ENCODE data around the gene OPA3. TPM values are rescaled to one million over a fixed set of nuclear protein-coding genes. Genes with fewer than 3 reads are reported as not detected.
"Not testable (repeated sequence)": the region's sequence is repeated elsewhere in the genome, so short reads cannot be mapped to it uniquely, and the experiment has no call there.

Gene OPA3
- polyA plus RNA-seq, 1 donor from 2014 or later: 6.0 TPM

DNA sequence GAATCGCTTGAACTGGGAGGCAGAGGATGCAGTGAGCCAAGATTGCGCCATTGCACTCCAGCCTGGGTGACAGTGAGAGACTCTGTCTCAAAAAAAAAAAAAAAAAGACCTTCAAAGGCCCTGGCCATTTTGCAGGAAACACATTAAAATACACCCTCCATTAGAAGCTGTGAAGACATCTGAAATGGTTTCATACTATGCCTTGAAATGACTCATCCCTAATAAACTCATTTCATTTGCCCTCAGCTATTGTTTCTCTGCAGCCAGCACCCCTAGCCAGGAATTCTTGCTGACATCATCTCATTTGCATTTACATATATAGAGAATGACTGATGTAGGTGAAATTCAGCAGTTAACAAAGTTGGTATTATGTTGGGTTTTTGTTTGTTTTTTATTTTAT, 45.9 kb upstream of the OPA3 start:
- Histone ChIP-seq H3K36me3 (ENCODE audit: insufficient read depth, low read length) (no peaks in the 10 kb centered on the region), H3K9me2 (ENCODE audit: insufficient read depth, low read length) (no peaks in the 10 kb centered on the region), H4K20me1 (ENCODE audit: insufficient read depth) (no peaks in the 10 kb centered on the region), H3K9ac (ENCODE audit: low read length) (no peak overlapping the region), H3K79me2 (replicated peaks; ENCODE audit: insufficient read depth, low read length) (no peaks in the 10 kb centered on the region), H3F3A (ENCODE audit: insufficient read depth, low read length, poor library complexity, severe bottlenecking) (no peaks in the 10 kb centered on the region), H2AFZ (ENCODE audit: low read depth, low read length) (no peak overlapping the region), H3K9me3 (ENCODE audit: low read length) (no peaks in the 10 kb centered on the region), H3K4me3 (ENCODE audit: low read length) (no peak overlapping the region), H3K27me3 (ENCODE audit: insufficient read depth, low read depth, low read length) (no peaks in the 10 kb centered on the region), H3K4me2 (ENCODE audit: low read length) (no peak overlapping the region), H3K27ac (ENCODE audit: low read length) (no peak overlapping the region)
- TF ChIP-seq EP300 (conservative IDR thresholded peaks at IDR 0.05; ENCODE audit: poor library complexity, severe bottlenecking) (no peak), MXI1 (conservative IDR thresholded peaks at IDR 0.05; ENCODE audit: poor library complexity, severe bottlenecking) (no peak), POLR2AphosphoS5 (IDR thresholded peaks at IDR 0.05) (no peak), TAF1 (IDR thresholded peaks at IDR 0.05; ENCODE audit: low read depth) (no peak), SMC3 (conservative IDR thresholded peaks at IDR 0.05; ENCODE audit: poor library complexity) (no peak), RAD21 (conservative IDR thresholded peaks at IDR 0.05) (no peak), EZH2 (IDR thresholded peaks at IDR 0.05; ENCODE audit: borderline replicate concordance, insufficient read depth, low read length, poor library complexity, severe bottlenecking) (no peak)
- TF ChIP-seq, protein P1, sequence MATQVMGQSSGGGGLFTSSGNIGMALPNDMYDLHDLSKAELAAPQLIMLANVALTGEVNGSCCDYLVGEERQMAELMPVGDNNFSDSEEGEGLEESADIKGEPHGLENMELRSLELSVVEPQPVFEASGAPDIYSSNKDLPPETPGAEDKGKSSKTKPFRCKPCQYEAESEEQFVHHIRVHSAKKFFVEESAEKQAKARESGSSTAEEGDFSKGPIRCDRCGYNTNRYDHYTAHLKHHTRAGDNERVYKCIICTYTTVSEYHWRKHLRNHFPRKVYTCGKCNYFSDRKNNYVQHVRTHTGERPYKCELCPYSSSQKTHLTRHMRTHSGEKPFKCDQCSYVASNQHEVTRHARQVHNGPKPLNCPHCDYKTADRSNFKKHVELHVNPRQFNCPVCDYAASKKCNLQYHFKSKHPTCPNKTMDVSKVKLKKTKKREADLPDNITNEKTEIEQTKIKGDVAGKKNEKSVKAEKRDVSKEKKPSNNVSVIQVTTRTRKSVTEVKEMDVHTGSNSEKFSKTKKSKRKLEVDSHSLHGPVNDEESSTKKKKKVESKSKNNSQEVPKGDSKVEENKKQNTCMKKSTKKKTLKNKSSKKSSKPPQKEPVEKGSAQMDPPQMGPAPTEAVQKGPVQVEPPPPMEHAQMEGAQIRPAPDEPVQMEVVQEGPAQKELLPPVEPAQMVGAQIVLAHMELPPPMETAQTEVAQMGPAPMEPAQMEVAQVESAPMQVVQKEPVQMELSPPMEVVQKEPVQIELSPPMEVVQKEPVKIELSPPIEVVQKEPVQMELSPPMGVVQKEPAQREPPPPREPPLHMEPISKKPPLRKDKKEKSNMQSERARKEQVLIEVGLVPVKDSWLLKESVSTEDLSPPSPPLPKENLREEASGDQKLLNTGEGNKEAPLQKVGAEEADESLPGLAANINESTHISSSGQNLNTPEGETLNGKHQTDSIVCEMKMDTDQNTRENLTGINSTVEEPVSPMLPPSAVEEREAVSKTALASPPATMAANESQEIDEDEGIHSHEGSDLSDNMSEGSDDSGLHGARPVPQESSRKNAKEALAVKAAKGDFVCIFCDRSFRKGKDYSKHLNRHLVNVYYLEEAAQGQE (IDR thresholded peaks at IDR 0.05; ENCODE audit: borderline replicate concordance): no peak
- TF ChIP-seq, protein P2, sequence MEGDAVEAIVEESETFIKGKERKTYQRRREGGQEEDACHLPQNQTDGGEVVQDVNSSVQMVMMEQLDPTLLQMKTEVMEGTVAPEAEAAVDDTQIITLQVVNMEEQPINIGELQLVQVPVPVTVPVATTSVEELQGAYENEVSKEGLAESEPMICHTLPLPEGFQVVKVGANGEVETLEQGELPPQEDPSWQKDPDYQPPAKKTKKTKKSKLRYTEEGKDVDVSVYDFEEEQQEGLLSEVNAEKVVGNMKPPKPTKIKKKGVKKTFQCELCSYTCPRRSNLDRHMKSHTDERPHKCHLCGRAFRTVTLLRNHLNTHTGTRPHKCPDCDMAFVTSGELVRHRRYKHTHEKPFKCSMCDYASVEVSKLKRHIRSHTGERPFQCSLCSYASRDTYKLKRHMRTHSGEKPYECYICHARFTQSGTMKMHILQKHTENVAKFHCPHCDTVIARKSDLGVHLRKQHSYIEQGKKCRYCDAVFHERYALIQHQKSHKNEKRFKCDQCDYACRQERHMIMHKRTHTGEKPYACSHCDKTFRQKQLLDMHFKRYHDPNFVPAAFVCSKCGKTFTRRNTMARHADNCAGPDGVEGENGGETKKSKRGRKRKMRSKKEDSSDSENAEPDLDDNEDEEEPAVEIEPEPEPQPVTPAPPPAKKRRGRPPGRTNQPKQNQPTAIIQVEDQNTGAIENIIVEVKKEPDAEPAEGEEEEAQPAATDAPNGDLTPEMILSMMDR (IDR thresholded peaks at IDR 0.05; ENCODE audit: poor library complexity, severe bottlenecking): no peak

GRCh38 chr19:45629704-45630103, 45.1 kb upstream of the OPA3 start:
- H3K4me3 ChIP-seq (ENCODE audit: low read length): no peak overlapping the region
- TF ChIP-seq SMC3 (conservative IDR thresholded peaks at IDR 0.05; ENCODE audit: poor library complexity) (no peak), POLR2AphosphoS5 (IDR thresholded peaks at IDR 0.05) (no peak), EZH2 (IDR thresholded peaks at IDR 0.05; ENCODE audit: borderline replicate concordance, insufficient read depth, low read length, poor library complexity, severe bottlenecking) (no peak), RAD21 (conservative IDR thresholded peaks at IDR 0.05) (no peak), EP300 (conservative IDR thresholded peaks at IDR 0.05; ENCODE audit: poor library complexity, severe bottlenecking) (no peak), MXI1 (conservative IDR thresholded peaks at IDR 0.05; ENCODE audit: poor library complexity, severe bottlenecking) (no peak), TAF1 (IDR thresholded peaks at IDR 0.05; ENCODE audit: low read depth) (no peak)
- TF ChIP-seq, protein P1 (IDR thresholded peaks at IDR 0.05; ENCODE audit: borderline replicate concordance): no peak
- TF ChIP-seq, protein P2 (IDR thresholded peaks at IDR 0.05; ENCODE audit: poor library complexity, severe bottlenecking): no peak
- H3F3A ChIP-seq (ENCODE audit: insufficient read depth, low read length, poor library complexity, severe bottlenecking): no peaks in the 10 kb centered on the region
- H3K4me2 ChIP-seq (ENCODE audit: low read length): no peak overlapping the region
- no peak overlapping the region for H3K9ac ChIP-seq (ENCODE audit: low read length)
- H3K9me3 ChIP-seq (ENCODE audit: low read length): no peaks in the 10 kb centered on the region
- no peak overlapping the region for H3K27ac ChIP-seq (ENCODE audit: low read length)
- H3K36me3 ChIP-seq (ENCODE audit: insufficient read depth, low read length): no peaks in the 10 kb centered on the region
- no peaks in the 10 kb centered on the region for H3K27me3 ChIP-seq (ENCODE audit: insufficient read depth, low read depth, low read length)
- H3K79me2 ChIP-seq (replicated peaks; ENCODE audit: insufficient read depth, low read length): no peaks in the 10 kb centered on the region
- H2AFZ ChIP-seq (ENCODE audit: low read depth, low read length): no peak overlapping the region
- H4K20me1 ChIP-seq (ENCODE audit: insufficient read depth): no peaks in the 10 kb centered on the region
- no peaks in the 10 kb centered on the region for H3K9me2 ChIP-seq (ENCODE audit: insufficient read depth, low read length)

DNA sequence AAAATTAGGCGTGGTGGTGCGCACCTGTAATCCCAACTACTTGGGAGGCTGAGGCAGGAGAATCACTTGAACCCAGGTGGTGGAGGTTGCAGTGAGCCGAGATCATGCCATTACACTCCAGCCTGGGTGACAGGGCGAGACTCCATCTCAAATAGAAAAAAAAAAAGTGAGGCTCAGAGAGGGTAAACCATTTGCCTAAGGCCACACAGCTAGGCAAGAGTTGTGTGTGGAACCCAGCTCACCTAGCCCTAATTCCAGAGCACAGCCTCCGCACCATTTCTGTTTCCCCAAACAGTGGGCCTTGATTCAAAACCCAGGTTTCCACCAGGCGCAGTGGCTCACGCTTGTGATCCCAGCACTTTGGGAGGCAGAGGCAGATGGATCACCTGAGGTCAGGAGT, 43.6 kb upstream of the OPA3 start:
- not testable (repeated sequence) for H3F3A ChIP-seq (ENCODE audit: insufficient read depth, low read length, poor library complexity, severe bottlenecking); H4K20me1 ChIP-seq (ENCODE audit: insufficient read depth); H3K9me3 ChIP-seq (ENCODE audit: low read length); H3K79me2 ChIP-seq (replicated peaks; ENCODE audit: insufficient read depth, low read length); H3K36me3 ChIP-seq (ENCODE audit: insufficient read depth, low read length); H3K4me2 ChIP-seq (ENCODE audit: low read length); H3K4me3 ChIP-seq (ENCODE audit: low read length); H3K27me3 ChIP-seq (ENCODE audit: insufficient read depth, low read depth, low read length); H3K9ac ChIP-seq (ENCODE audit: low read length); H3K27ac ChIP-seq (ENCODE audit: low read length); H3K9me2 ChIP-seq (ENCODE audit: insufficient read depth, low read length); H2AFZ ChIP-seq (ENCODE audit: low read depth, low read length)

All from neural cell (in vitro differentiated cells).